ENCODE results near the gene UNC119B. TPM values are rescaled to one million over a fixed set of nuclear protein-coding genes. Genes with fewer than 3 reads are reported as not detected.

Gene UNC119B
- total and polyA plus RNA-seq, 4 donors = 8.6 to 43.2 (median 25.7) TPM

DNA sequence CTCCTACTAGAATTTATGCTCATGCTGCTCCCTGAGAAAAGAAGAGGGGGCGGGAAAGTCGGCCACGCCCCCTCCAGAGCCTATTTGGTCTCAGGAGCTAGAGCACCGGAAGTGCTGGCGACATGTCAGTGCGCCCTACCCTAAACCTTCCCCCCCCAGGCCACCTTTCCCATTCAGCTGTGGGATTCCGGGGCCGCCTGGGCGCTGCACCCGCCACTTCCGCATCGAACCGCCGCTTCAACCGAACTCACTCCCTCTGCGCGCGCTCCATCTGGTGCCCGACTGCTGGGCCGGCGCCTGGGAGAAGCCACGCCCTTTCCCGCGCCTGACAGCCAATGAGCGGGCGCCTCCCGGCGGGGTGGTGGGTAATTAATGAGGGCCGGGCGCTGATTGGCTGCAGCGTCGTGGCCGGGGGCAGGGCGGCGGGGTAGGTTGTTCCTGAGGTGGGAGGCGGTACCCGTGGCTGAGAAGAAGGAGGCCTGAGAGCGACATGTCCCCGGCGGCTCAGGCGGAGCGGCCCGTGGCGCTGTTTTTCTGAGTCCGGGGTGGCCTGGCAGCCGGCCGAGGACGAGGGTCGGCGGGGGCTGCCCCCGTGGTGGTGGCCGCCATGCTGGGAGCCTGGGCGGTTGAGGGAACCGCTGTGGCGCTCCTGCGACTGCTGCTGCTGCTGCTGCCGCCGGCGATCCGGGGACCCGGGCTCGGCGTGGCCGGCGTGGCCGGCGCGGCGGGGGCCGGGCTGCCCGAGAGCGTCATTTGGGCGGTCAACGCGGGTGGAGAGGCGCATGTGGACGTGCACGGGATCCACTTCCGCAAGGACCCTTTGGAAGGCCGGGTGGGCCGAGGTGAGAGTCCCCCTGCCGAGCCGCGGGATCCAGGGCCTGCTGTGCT, 23.3 kb upstream of the UNC119B start, which contains the start of gene MLEC:
Gene MLEC, plus strand, starts transcription at position 460 of the 888 bp plus-strand sequence. Its CDS starts 148 bp downstream, at position 608.
- 1% methylated on average over 65 to 84 of the region's 84 CpGs for WGBS, 2 donors
- DNase-seq = peak; percentile 99
- TF ChIP-seq, protein P1, sequence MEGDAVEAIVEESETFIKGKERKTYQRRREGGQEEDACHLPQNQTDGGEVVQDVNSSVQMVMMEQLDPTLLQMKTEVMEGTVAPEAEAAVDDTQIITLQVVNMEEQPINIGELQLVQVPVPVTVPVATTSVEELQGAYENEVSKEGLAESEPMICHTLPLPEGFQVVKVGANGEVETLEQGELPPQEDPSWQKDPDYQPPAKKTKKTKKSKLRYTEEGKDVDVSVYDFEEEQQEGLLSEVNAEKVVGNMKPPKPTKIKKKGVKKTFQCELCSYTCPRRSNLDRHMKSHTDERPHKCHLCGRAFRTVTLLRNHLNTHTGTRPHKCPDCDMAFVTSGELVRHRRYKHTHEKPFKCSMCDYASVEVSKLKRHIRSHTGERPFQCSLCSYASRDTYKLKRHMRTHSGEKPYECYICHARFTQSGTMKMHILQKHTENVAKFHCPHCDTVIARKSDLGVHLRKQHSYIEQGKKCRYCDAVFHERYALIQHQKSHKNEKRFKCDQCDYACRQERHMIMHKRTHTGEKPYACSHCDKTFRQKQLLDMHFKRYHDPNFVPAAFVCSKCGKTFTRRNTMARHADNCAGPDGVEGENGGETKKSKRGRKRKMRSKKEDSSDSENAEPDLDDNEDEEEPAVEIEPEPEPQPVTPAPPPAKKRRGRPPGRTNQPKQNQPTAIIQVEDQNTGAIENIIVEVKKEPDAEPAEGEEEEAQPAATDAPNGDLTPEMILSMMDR (IDR thresholded peaks at IDR 0.05; ENCODE audit: control extremely low read depth, extremely low read depth) = no peak
- H3K9ac ChIP-seq (ENCODE audit: insufficient read depth in 1 of 2, low read length in 2 of 2) = peak within 1 kb of the TSS; percentile 66 to 78
- peaks cover 7 to 37% (median 24%) of the 10 kb centered on the region in 5 donors for H3K4me1 ChIP-seq (ENCODE audit: control insufficient read depth in 5 of 5, insufficient read depth in 5 of 5, low read length in 5 of 5)
- H3K27ac ChIP-seq (ENCODE audit: low read depth in 1 of 2, low read length in 1 of 2) = peak within 1 kb of the TSS; percentile 91 to 97
- H3K4me3 ChIP-seq = peak within 1 kb of the TSS; percentile 89
- H3K27me3 ChIP-seq (ENCODE audit: control insufficient read depth in 3 of 3, insufficient read depth in 3 of 3, low read length in 2 of 3) = no peaks in the 10 kb centered on the region
- H3K9me3 ChIP-seq (ENCODE audit: control insufficient read depth in 4 of 4, insufficient read depth in 3 of 4, low read length in 3 of 4) = no peaks in the 10 kb centered on the region
- no peaks in the 10 kb centered on the region for H3K36me3 ChIP-seq (ENCODE audit: control insufficient read depth in 4 of 4, insufficient read depth in 4 of 4, low read length in 4 of 4)
- ATAC-seq (ENCODE audit: insufficient read depth, low FRiP score) = peak; percentile 93

GRCh38 chr12:120687578-120688289, 22.5 kb upstream of the UNC119B start:
- peak in 2 of 3 donors; percentile 36 to 42 for DNase-seq
- no peak for ATAC-seq (ENCODE audit: insufficient read depth, low FRiP score)
- H3K4me3 ChIP-seq = peak overlapping the region; percentile 89
- TF ChIP-seq, protein P1 (IDR thresholded peaks at IDR 0.05; ENCODE audit: control extremely low read depth, extremely low read depth) = no peak
- H3K4me1 ChIP-seq (ENCODE audit: control insufficient read depth in 5 of 5, insufficient read depth in 5 of 5, low read length in 5 of 5) = peaks cover 7 to 44% (median 27%) of the 10 kb centered on the region in 5 donors
- H3K36me3 ChIP-seq (ENCODE audit: control insufficient read depth in 4 of 4, insufficient read depth in 4 of 4, low read length in 4 of 4) = no peaks in the 10 kb centered on the region
- H3K9me3 ChIP-seq (ENCODE audit: control insufficient read depth in 4 of 4, insufficient read depth in 3 of 4, low read length in 3 of 4) = no peaks in the 10 kb centered on the region
- 0 to 1% methylated on average over 31 of the region's 31 CpGs for WGBS, 2 donors
- peak overlapping the region; percentile 91 to 97 for H3K27ac ChIP-seq (ENCODE audit: low read depth in 1 of 2, low read length in 1 of 2)
- H3K27me3 ChIP-seq (ENCODE audit: control insufficient read depth in 3 of 3, insufficient read depth in 3 of 3, low read length in 2 of 3) = no peaks in the 10 kb centered on the region
- peak overlapping the region; percentile 66 to 78 for H3K9ac ChIP-seq (ENCODE audit: insufficient read depth in 1 of 2, low read length in 2 of 2)

GRCh38 chr12:120688527-120689071, 21.7 kb upstream of the UNC119B start:
- peak in 2 of 3 donors; percentile 44 to 56 for DNase-seq
- ATAC-seq (ENCODE audit: insufficient read depth, low FRiP score) = no peak
- H3K4me1 ChIP-seq (ENCODE audit: control insufficient read depth in 5 of 5, insufficient read depth in 5 of 5, low read length in 5 of 5) = peaks cover 7 to 44% (median 27%) of the 10 kb centered on the region in 5 donors
- no peaks in the 10 kb centered on the region for H3K9me3 ChIP-seq (ENCODE audit: control insufficient read depth in 4 of 4, insufficient read depth in 3 of 4, low read length in 3 of 4)
- peaks cover 0 to 3% (median 1%) of the 10 kb centered on the region in 4 donors for H3K36me3 ChIP-seq (ENCODE audit: control insufficient read depth in 4 of 4, insufficient read depth in 4 of 4, low read length in 4 of 4)
- H3K27ac ChIP-seq (ENCODE audit: low read depth in 1 of 2, low read length in 1 of 2) = peak overlapping the region; percentile 44 to 75
- TF ChIP-seq, protein P1 (IDR thresholded peaks at IDR 0.05; ENCODE audit: control extremely low read depth, extremely low read depth) = no peak
- no peaks in the 10 kb centered on the region for H3K27me3 ChIP-seq (ENCODE audit: control insufficient read depth in 3 of 3, insufficient read depth in 3 of 3, low read length in 2 of 3)
- peak overlapping the region; percentile 66 to 78 for H3K9ac ChIP-seq (ENCODE audit: insufficient read depth in 1 of 2, low read length in 2 of 2)
- 9 to 11% methylated on average over 6 of the region's 6 CpGs for WGBS, 2 donors
- peak overlapping the region; percentile 89 for H3K4me3 ChIP-seq
